Heart left ventricle (tissue), 16 donors: ENCODE results near the gene S1PR4. TPM values are rescaled to one million over a fixed set of nuclear protein-coding genes. Genes with fewer than 3 reads are reported as not detected.

Experiments
- ATAC-seq, 4 donors: fragments of 200-7000 bp; cut with Tn5 transposase; one replicate each; pipeline ENCODE4 v1.9.1; 2020 to 2022; ENCODE audit warnings: moderate library complexity in 4 of 4, mild to moderate bottlenecking in 3 of 4, moderate number of reproducible peaks in 1 of 4
- DNase-seq, 5 donors: peaks; one replicate each; pipeline ENCODE4 v3.0.0-alpha.2; 2020
- H3K27ac ChIP-seq, 12 donors: fragments of 200-600 bp; sonication (generic) in 4 of 12; one replicate each; pipeline versions ENCODE4 v1.5.0 to v1.8.0; 2016 to 2022; ENCODE audit warnings: mild to moderate bottlenecking in 2 of 12
- H3K27me3 ChIP-seq, 9 donors: fragments of 200-600 bp; sonication (generic) in 2 of 9; one replicate each; pipeline versions ENCODE4 v1.5.1 to v1.8.0; 2016 to 2022; ENCODE audit warnings: mild to moderate bottlenecking in 3 of 9
- H3K36me3 ChIP-seq, 9 donors: fragments of 200-600 bp; sonication (generic) in 2 of 9; one replicate each; pipeline versions ENCODE4 v1.5.0 to v1.8.0; 2018 to 2022; ENCODE audit warnings: mild to moderate bottlenecking in 2 of 9
- H3K4me1 ChIP-seq, 12 donors: fragments of 200-600 bp; sonication (generic) in 4 of 12; one replicate each; pipeline versions ENCODE4 v1.5.0 to v1.8.0; 2016 to 2022; ENCODE audit warnings: mild to moderate bottlenecking in 3 of 12
- H3K4me3 ChIP-seq, 12 donors: fragments of 200-600 bp; sonication (generic) in 4 of 12; one replicate each; pipeline versions ENCODE4 v1.5.0 to v1.8.0; 2017 to 2022; ENCODE audit warnings: mild to moderate bottlenecking in 9 of 12, moderate library complexity in 4 of 12
- H3K9me3 ChIP-seq, 12 donors: fragments of 200-600 bp; sonication (generic) in 4 of 12; one replicate each; pipeline versions ENCODE4 v1.5.0 to v1.8.0; 2016 to 2022; ENCODE audit warnings: mild to moderate bottlenecking in 1 of 12
- POLR2A ChIP-seq, 2 donors: fragments of 450-650 bp; IDR thresholded peaks; one replicate each; pipeline ENCODE4 v1.6.1; 2017; ENCODE audit warnings: antibody characterized with exemption in 2 of 2, mild to moderate bottlenecking in 2 of 2, moderate library complexity in 2 of 2
- WGBS, 4 donors: extraction: QIAGEN DNeasy Blood & Tissue Kit in 2 of 4; methylation state at CpG; one replicate each; pipeline versions ENCODE4 v1.1.5 to v1.1.7; 2013 to 2018; 5-methylcytosine and 5-hydroxymethylcytosine counted together
- intact Hi-C, 10 donors: fragments of 100-400 bp; cut with DNase I; formaldehyde crosslinking; loops; one replicate each; pipeline versions ENCODE4 v1.11.1 to v1.14.2; 2022
- polyA plus RNA-seq, 2 donors: library from polyadenylated mRNA; stranded (reverse); fragments of 200-250 nt; gene quantifications; one replicate each; pipeline ENCODE4 v1.2.3, GENCODE V29; 2013
- total RNA-seq, 9 donors: library from RNA; depleted of rRNA in 2 of 9; stranded (reverse); fragments of >200 nt in 2 of 9; fragmentation: NEBNext Ultra II Directional in 3 of 9; extraction: Animal tissue kit (Norgen Biotek cat#: 25700) in 3 of 9; gene quantifications; one replicate each; pipeline versions ENCODE4 v1.1.0 to v1.2.4, GENCODE V29; 2016 to 2023
- TF ChIP-seq, protein P1 (sequence below), 12 donors: fragments of 200-600 bp; sonication (generic) in 4 of 12; IDR thresholded peaks; one replicate each; pipeline versions ENCODE4 v1.5.0 to v1.8.0; 2018 to 2022; ENCODE audit warnings: antibody characterized with exemption in 12 of 12, mild to moderate bottlenecking in 5 of 12
- donor health status: ischemic (EF 13 %, LVEDD 7.1; RV severe dilation, severe dysfunction).
- donor health status: healthy with polysubstance abuse.
- donor health status: DM: no; HTN: yes; CAD: no.
- donor health status: DM: no; HTN: no; CAD: no.
- donor health status: ischemic (EF 25% LVEDD 6.9; RV normal size, moderate dysfunction).
- donor health status: ischemic (EF 25% LVEDD 5.7; RV mildly dilated, moderate dysfunction).
- donor health status: healthy.
- donor health status: DM: yes; HTN: yes; CAD: no.
- donor health status: ischemic (EF 35%, LVEDD 5.7; RV mildly dilated, moderate dysfunction).
- donor health status: nonischemic (EF 11% LVEDD 7.7; RV severe dilation, severe dysfunction).
- donor health status: DM: yes; HTN: yes; CAD: no.
- donor health status: PGD.
- donor health status: ischemic (EF 29% LVEDD 5.4; RV normal size, mild dysfunction).
- donor health status: nonischemic (EF 23%, LVEDD 6.1; RV moderate dilation, normal function).

Gene S1PR4
- total and polyA plus RNA-seq, 11 donors: 0.35 to 5.5 (median 1.4) TPM

DNA sequence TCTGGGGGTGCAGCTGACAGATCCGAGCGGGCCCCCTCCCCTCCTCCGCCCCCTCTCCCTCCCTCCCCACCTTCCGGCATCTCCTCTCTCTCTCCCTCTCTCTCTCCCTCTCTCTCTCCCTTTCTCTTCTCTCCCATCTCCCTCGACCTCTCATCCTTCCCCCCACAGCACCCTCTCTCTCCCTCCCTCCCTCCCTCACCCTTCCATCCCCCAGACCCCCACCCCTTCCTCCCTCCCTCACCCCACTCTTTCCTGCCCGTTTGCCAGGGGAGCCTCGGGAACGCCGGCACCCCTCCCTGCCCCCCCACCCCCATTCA lies 46.6 kb downstream of the S1PR4 start:
- ATAC-seq (no peak), DNase-seq (no peak)
- WGBS, 4 donors: 1 to 5% (median 1%) methylated on average over 9 of the region's 9 CpGs
- H3K4me1 ChIP-seq: peaks cover 0 to 14% (median 0%) of the 10 kb centered on the region in 12 donors
- H3K36me3 ChIP-seq: no peaks in the 10 kb centered on the region
- no peaks in the 10 kb centered on the region for H3K9me3 ChIP-seq
- intact Hi-C loops: loop anchor here in 1 of 10 donors (10.0 kb wide), 1 partner anchor 250 kb away; no protein-coding TSS in a partner anchor
- TF ChIP-seq, protein P1, sequence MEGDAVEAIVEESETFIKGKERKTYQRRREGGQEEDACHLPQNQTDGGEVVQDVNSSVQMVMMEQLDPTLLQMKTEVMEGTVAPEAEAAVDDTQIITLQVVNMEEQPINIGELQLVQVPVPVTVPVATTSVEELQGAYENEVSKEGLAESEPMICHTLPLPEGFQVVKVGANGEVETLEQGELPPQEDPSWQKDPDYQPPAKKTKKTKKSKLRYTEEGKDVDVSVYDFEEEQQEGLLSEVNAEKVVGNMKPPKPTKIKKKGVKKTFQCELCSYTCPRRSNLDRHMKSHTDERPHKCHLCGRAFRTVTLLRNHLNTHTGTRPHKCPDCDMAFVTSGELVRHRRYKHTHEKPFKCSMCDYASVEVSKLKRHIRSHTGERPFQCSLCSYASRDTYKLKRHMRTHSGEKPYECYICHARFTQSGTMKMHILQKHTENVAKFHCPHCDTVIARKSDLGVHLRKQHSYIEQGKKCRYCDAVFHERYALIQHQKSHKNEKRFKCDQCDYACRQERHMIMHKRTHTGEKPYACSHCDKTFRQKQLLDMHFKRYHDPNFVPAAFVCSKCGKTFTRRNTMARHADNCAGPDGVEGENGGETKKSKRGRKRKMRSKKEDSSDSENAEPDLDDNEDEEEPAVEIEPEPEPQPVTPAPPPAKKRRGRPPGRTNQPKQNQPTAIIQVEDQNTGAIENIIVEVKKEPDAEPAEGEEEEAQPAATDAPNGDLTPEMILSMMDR (IDR thresholded peaks at IDR 0.05): no peak
- no peak for TF ChIP-seq POLR2A (IDR thresholded peaks at IDR 0.05)
- H3K27me3 ChIP-seq: peaks cover 21 to 80% (median 57%) of the 10 kb centered on the region in 9 donors
- no peak overlapping the region for H3K27ac ChIP-seq
- H3K4me3 ChIP-seq: no peak overlapping the region

- H3K4me1 ChIP-seq: peaks cover 0 to 14% (median 0%) of the 10 kb centered on the region in 12 donors
- TF ChIP-seq, protein P1 (IDR thresholded peaks at IDR 0.05): no peak
- no peak for TF ChIP-seq POLR2A (IDR thresholded peaks at IDR 0.05)
- intact Hi-C loops: loop anchor here in 1 of 10 donors (10.0 kb wide), 1 partner anchor 249 kb away; no protein-coding TSS in a partner anchor
- no peak overlapping the region for H3K27ac ChIP-seq
- H3K9me3 ChIP-seq: no peaks in the 10 kb centered on the region
- DNase-seq (no peak), ATAC-seq (no peak)
- 19 to 40% (median 34%) methylated on average over 8 to 16 of the region's 16 CpGs for WGBS, 4 donors
- H3K27me3 ChIP-seq: peaks cover 21 to 81% (median 57%) of the 10 kb centered on the region in 9 donors
- H3K4me3 ChIP-seq: no peak overlapping the region
- H3K36me3 ChIP-seq: no peaks in the 10 kb centered on the region
These were observed 47.1 kb downstream of the S1PR4 start for GRCh38 chr19:3225677-3226093.

GRCh38 chr19:3227054-3227626 lies 48.6 kb downstream of the S1PR4 start:
- Histone ChIP-seq H3K4me3 (no peak overlapping the region), H3K4me1 (peaks cover 0 to 14% (median 0%) of the 10 kb centered on the region in 12 donors), H3K36me3 (no peaks in the 10 kb centered on the region), H3K27me3 (peaks cover 17 to 77% (median 57%) of the 10 kb centered on the region in 9 donors), H3K27ac (no peak overlapping the region), H3K9me3 (no peaks in the 10 kb centered on the region)
- DNase-seq: no peak
- intact Hi-C loops: loop anchor here in 1 of 10 donors (10.0 kb wide), 1 partner anchor 248 kb away; no protein-coding TSS in a partner anchor
- TF ChIP-seq, protein P1 (IDR thresholded peaks at IDR 0.05): no peak
- no peak for TF ChIP-seq POLR2A (IDR thresholded peaks at IDR 0.05)
- no peak for ATAC-seq
- 57 to 78% (median 74%) methylated on average over 12 of the region's 12 CpGs for WGBS, 4 donors

DNA sequence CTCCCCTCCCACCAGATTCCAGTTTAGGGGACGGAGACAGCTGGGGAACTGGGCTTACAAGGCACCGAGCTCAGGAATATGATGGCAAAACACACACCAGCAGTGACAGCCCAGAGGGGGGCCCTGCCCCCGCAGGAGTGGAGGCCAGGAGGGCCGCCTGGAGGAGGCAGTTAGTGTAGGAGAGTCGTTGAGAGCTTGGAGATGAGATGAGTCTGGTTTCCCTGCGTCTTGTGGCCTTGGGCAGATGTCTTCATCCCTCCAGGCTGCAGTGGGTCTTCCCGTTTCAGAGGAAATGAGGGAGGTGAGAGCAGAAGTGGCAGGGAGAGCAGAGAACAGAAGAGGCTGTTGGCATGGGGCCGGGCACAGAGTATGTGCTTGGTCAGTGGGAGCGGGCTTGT lies 50.8 kb downstream of the S1PR4 start:
- H3K4me3 ChIP-seq: no peak overlapping the region
- H3K27me3 ChIP-seq: peaks cover 12 to 59% (median 35%) of the 10 kb centered on the region in 9 donors
- DNase-seq (no peak), ATAC-seq (no peak)
- intact Hi-C loops: loop anchor here in 1 of 10 donors (10.0 kb wide), 1 partner anchor 245 kb away; no protein-coding TSS in a partner anchor
- H3K36me3 ChIP-seq: no peaks in the 10 kb centered on the region
- no peaks in the 10 kb centered on the region for H3K9me3 ChIP-seq
- no peak for TF ChIP-seq POLR2A (IDR thresholded peaks at IDR 0.05)
- TF ChIP-seq, protein P1 (IDR thresholded peaks at IDR 0.05): no peak
- H3K27ac ChIP-seq: no peak overlapping the region
- H3K4me1 ChIP-seq: peaks cover 0 to 12% (median 0%) of the 10 kb centered on the region in 12 donors
- WGBS, 4 donors: 39 to 48% (median 45%) methylated on average over 8 to 9 of the region's 9 CpGs

Other genes with a start within 250 kb of the S1PR4 start
- 1 to 10 TPM; 1.8 to 3.2 (median 2.3) TPM for gene ZNF77, start 233.8 kb upstream of the S1PR4 start, total RNA-seq
- gene ZNF77, start 233.8 kb upstream of the S1PR4 start, polyA plus RNA-seq: 1 to 10 TPM; 1.7 to 2.5 TPM
- gene TLE6, start 201.2 kb upstream of the S1PR4 start, total RNA-seq: 1 to 10 TPM in 2 of 9 donors, under 1 TPM in 6, not detected in 1; 0.21 to 1.3 (median 0.57) TPM
- gene TLE6, start 201.2 kb upstream of the S1PR4 start, polyA plus RNA-seq: 1 to 10 TPM; 1.3 to 1.4 TPM
- gene TLE2, start 149.5 kb upstream of the S1PR4 start, total RNA-seq: 10 to 100 TPM; 34.6 to 75.1 (median 40.5) TPM
- gene TLE2, start 149.5 kb upstream of the S1PR4 start, polyA plus RNA-seq: 10 to 100 TPM; 36.0 to 41.4 TPM
- gene TLE5, start 116.3 kb upstream of the S1PR4 start, total RNA-seq: 1,000 to 10,000 TPM in 1 of 9 donors, 100 to 1,000 TPM in 8; 593 to 1,121 (median 711) TPM
- 1,000 to 10,000 TPM in 1 of 2 donors, 100 to 1,000 TPM in 1; 686 to 1,459 TPM for gene TLE5, start 116.3 kb upstream of the S1PR4 start, polyA plus RNA-seq
- 10 to 100 TPM; 55.3 to 91.8 (median 70.9) TPM for gene GNA11, start 84.4 kb upstream of the S1PR4 start, total RNA-seq
- 10 to 100 TPM; 43.5 to 74.6 TPM for gene GNA11, start 84.4 kb upstream of the S1PR4 start, polyA plus RNA-seq
- 10 to 100 TPM in 1 of 9 donors, 1 to 10 TPM in 8; 1.1 to 15.2 (median 2.1) TPM for gene GNA15, start 42.7 kb upstream of the S1PR4 start, total RNA-seq
- 1 to 10 TPM in 1 of 2 donors, under 1 TPM in 1; 0.69 to 1.5 TPM for gene GNA15, start 42.7 kb upstream of the S1PR4 start, polyA plus RNA-seq
- gene NCLN, start 7.2 kb downstream of the S1PR4 start, total RNA-seq: 10 to 100 TPM; 16.7 to 47.5 (median 26.4) TPM
- 10 to 100 TPM; 20.5 to 67.5 TPM for gene NCLN, start 7.2 kb downstream of the S1PR4 start, polyA plus RNA-seq
- not detected for gene CELF5, start 45.9 kb downstream of the S1PR4 start, total RNA-seq
- not detected for gene CELF5, start 45.9 kb downstream of the S1PR4 start, polyA plus RNA-seq
- 100 to 1,000 TPM; 107 to 267 (median 155) TPM for gene NFIC, start 187.8 kb downstream of the S1PR4 start, total RNA-seq
- gene NFIC, start 187.8 kb downstream of the S1PR4 start, polyA plus RNA-seq: 100 to 1,000 TPM; 159 to 192 TPM